Retinal pigment epithelial cell (primary cell): ENCODE data around the gene ZNF784.

ENCODE experiments used
- DNase-seq: peaks from one replicate; pipeline ENCODE4 v3.0.0-alpha.2; 2010; ENCODE audit warnings: low read depth
- H3K4me3 ChIP-seq: 2 replicates; pipeline ENCODE4 v1.5.1; 2011; ENCODE audit warnings: mild to moderate bottlenecking, low read length, control low read depth, moderate library complexity
- TF ChIP-seq, protein P1 (sequence below): conservative IDR thresholded peaks from 2 replicates; pipeline ENCODE4 v1.5.1; 2011; ENCODE audit warnings: low read depth, low read length, control low read depth, inconsistent platforms

The ZNF784 gene

DNA sequence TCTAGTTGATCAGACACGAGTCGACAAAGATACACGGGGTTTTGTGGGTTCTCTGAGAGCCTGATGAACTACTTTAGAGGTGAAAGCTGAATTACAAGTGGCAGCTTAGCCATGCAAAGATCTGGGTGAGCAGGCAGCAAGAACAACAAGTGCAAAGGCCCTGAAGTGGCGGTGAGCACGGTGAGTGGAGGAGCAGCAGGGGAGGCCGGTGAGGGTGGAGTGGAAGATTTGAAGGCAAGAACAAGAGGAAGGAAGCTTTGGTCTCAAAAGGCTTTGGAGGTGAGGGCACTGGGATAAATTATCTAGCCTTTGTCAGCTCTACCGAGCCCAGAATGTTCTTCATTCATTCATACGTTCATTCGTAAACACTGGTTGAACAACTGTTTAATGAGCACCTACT, 17.5 kb downstream of the ZNF784 start:
- H3K4me3 ChIP-seq: peak overlapping the region; percentile 92
- no peak for DNase-seq
- TF ChIP-seq, protein P1, sequence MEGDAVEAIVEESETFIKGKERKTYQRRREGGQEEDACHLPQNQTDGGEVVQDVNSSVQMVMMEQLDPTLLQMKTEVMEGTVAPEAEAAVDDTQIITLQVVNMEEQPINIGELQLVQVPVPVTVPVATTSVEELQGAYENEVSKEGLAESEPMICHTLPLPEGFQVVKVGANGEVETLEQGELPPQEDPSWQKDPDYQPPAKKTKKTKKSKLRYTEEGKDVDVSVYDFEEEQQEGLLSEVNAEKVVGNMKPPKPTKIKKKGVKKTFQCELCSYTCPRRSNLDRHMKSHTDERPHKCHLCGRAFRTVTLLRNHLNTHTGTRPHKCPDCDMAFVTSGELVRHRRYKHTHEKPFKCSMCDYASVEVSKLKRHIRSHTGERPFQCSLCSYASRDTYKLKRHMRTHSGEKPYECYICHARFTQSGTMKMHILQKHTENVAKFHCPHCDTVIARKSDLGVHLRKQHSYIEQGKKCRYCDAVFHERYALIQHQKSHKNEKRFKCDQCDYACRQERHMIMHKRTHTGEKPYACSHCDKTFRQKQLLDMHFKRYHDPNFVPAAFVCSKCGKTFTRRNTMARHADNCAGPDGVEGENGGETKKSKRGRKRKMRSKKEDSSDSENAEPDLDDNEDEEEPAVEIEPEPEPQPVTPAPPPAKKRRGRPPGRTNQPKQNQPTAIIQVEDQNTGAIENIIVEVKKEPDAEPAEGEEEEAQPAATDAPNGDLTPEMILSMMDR: no peak

DNA sequence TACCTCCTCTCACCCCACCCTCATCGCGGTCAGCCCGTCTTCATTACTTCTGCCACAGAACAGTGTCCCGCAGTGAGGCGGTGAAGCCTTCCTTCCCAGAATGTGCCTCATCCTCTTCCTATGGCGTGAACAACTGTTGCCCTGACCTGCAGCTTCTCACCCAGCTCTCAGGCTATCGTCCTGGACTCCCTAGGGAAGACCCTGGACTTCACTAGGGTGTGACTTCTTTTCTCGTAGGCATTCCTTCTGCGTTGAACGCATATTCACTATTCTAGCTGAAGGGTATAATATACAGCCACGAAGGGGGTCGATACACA, 17.9 kb downstream of the ZNF784 start:
- no peak for DNase-seq
- TF ChIP-seq, protein P1: no peak
- H3K4me3 ChIP-seq: peak overlapping the region; percentile 92

DNA sequence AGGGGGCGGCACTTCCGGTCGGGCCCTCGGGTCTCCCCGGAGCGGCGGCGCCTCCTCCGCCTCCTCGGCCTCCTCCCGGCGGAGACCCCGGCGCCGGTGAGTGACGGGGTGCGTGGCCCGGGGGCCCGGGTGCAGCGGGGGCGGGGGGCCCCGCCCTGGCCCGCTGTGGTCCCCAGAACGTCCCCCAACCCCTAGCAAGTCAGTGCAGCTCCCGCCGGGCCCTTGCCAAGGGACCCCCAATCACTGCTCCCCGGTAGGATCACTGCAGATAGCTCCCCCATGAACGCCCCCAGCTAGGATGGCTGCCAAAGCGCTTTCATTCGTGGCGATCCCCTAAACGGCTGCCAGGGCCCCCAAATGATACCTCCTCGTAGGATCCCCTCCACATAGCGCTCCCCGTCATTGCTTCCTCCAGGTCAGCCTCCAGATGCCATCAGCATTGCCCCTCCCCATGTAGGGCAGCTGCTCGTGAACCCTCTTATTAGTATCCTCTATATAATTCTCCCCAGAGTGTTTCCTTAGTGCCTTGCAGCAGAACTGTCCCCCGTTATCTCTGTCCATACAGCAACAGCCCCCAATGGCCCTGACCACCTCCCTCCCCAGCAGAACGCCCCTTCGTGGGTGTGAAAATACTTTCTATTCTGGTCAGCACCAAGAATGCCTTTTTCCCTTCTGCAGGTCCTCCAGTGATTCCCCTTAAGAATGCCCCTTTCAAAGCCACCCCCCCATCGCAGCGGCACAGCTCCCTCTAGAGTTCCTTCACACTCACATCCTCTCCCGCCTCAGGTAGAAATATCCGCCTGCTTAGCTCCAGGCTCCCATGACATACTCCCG, 18.5 kb downstream of the ZNF784 start, which contains the start of gene ZNF865:
Gene ZNF865, plus strand, starts transcription at position 11 of the 834 bp plus-strand sequence. CDS start 7,972 bp downstream, outside the sequence.
- peak within 1 kb of the TSS; percentile 92 for H3K4me3 ChIP-seq
- TF ChIP-seq, protein P1: peak; percentile 87
- peak; percentile 69 for DNase-seq

DNA sequence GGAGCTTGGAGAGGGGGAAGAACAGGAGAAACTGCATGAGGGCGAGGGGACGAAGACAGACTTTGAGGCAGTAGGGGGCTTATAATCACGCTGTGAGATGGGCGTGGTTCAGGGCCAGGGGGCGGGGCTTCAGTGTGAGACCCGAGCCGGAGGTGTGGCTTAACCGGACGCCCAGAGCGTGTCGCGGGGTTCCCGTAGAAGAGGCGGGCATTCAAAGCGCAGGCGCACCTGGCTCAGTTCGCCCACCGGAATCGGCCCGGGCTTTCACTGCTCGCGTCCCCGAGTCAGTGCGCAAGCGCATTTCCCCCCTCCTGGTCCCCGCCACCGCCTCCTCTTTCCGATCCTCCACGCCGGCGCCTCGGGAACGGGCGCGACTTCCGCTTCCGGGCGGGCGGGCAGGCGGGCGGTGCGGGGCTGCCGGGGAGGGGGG, 19.1 kb downstream of the ZNF784 start:
- peak overlapping the region; percentile 92 for H3K4me3 ChIP-seq
- no peak for DNase-seq
- TF ChIP-seq, protein P1: no peak

DNA sequence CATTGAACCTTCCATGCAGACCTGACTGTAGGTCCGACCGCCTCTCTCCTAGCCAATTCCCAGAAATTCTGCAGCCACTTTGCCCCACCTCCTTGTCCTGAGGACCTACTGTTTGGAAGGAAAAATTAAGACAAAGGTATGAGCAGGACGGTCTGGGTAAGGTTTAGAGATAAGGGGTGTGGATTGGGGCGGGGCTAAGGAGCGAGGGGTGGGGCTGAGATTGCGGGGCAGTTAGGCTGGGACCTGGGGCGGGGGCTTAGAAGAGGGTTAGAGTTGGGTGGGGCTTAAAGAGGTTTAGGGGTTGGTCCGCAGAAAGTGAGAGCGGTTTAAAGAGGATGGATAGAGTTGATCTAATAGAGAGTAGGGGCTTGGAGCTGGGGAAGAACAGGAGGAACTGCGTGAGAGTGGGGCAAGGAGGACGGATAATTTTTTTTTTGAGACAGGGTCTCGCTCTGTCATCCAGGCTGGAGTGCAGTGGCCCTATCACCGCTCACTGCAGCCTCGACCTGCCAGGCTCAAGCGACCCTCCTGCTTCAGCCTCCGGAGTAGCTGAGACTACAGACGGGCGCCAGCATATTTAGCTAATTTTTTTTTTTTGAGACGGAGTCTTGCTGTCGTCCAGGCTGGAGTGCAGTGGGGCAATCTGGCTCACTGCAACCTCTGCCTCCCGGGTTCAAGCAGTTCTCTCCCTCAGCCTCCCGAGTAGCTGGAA, 20.6 kb downstream of the ZNF784 start:
- H3K4me3 ChIP-seq: no peak overlapping the region
- TF ChIP-seq, protein P1: no peak
- DNase-seq: no peak

DNA sequence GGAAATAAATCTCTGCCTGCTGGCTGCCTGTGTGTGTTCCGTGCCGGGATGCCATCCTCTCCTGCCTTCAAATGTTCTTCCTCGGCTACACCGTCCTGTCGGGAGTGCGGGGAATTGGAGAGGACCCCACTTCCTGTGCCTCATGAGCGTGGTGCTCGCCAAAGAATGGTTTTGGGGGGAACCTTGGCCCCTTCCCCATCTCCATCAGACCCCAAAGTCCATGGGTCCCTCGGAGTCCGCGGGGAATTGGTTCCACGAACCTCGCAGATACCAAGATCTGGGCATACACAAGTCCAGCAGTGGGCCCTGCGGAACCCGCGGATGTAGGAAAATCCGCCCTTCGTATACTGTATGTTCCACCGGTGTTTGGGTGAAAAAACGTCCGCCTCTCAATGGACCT, 21.3 kb downstream of the ZNF784 start:
- no peak overlapping the region for H3K4me3 ChIP-seq
- TF ChIP-seq, protein P1: no peak
- DNase-seq: no peak
